HepG2 (cell line): ENCODE data around the gene C6orf132. TPM values are rescaled to one million over a fixed set of nuclear protein-coding genes. Genes with fewer than 3 reads are reported as not detected.

Source experiments
- ARHGAP35 ChIP-seq: sonication (generic); formaldehyde crosslinking; IDR thresholded peaks from 2 replicates; pipeline ENCODE4 v1.9.0; 2022; ENCODE audit warnings: mild to moderate bottlenecking, inconsistent platforms, moderate library complexity, missing genetic modification reagents, borderline replicate concordance
- ARID5B ChIP-seq: IDR thresholded peaks from 2 replicates; pipeline ENCODE4 v1.4.0; 2020; ENCODE audit warnings: mild to moderate bottlenecking, missing genetic modification reagents
- ELF3 ChIP-seq: IDR thresholded peaks from 2 replicates; pipeline ENCODE4 v1.6.1; 2016; ENCODE audit warnings: missing genetic modification reagents, missing compliant biosample characterization
- KLF12 ChIP-seq: sonication (generic); formaldehyde crosslinking; IDR thresholded peaks from 2 replicates; pipeline ENCODE4 v1.4.0; 2020; ENCODE audit warnings: missing genetic modification reagents, borderline replicate concordance
- ZMYM3 ChIP-seq: sonication (generic); formaldehyde crosslinking; IDR thresholded peaks from 2 replicates; pipeline ENCODE4 v1.5.1; 2020; ENCODE audit warnings: mild to moderate bottlenecking, missing genetic modification reagents
- ZNF276 ChIP-seq: sonication (generic); formaldehyde crosslinking; IDR thresholded peaks from 2 replicates; pipeline ENCODE4 v1.4.0; 2020; ENCODE audit warnings: mild to moderate bottlenecking, low read depth, missing genetic modification reagents
- ZNF282 ChIP-seq: fragments of 450-650 bp; IDR thresholded peaks from 2 replicates; pipeline ENCODE4 v1.6.1; 2018; ENCODE audit not compliant: partially characterized antibody
- ZNF335 ChIP-seq: sonication (generic); formaldehyde crosslinking; IDR thresholded peaks from 2 replicates; pipeline ENCODE4 v1.4.0; 2020; ENCODE audit warnings: missing genetic modification reagents
- ZNF430 ChIP-seq: sonication (generic); formaldehyde crosslinking; IDR thresholded peaks from 2 replicates; pipeline ENCODE4 v1.9.0; 2021; ENCODE audit warnings: mild to moderate bottlenecking, missing genetic modification reagents
- ZNF44 ChIP-seq: sonication (generic); formaldehyde crosslinking; IDR thresholded peaks from 2 replicates; pipeline ENCODE4 v1.5.1; 2020; ENCODE audit warnings: mild to moderate bottlenecking, missing genetic modification reagents
- ZNF746 ChIP-seq: sonication (generic); formaldehyde crosslinking; IDR thresholded peaks from 2 replicates; pipeline ENCODE4 v1.8.0; 2022; ENCODE audit warnings: mild to moderate bottlenecking, missing genetic modification reagents
- ZSCAN21 ChIP-seq: sonication (generic); formaldehyde crosslinking; IDR thresholded peaks from 2 replicates; pipeline ENCODE4 v1.8.0; 2022; ENCODE audit warnings: mild to moderate bottlenecking, missing genetic modification reagents, moderate library complexity, borderline replicate concordance
- polyA plus RNA-seq, 8 experiments: library from polyadenylated mRNA; depleted of rRNA in 3 of 8; stranded (reverse) in 7 of 8; unstranded in 1 of 8; fragments of >200 nt; fragmentation: Illumina TruSeq in 4 of 8; extraction: Trizol in 4 of 8; gene quantifications; 2 replicates each; pipeline versions ENCODE4 v1.2.1 to v1.2.3, GENCODE V29; 2011 to 2016; ENCODE audit warnings: low read depth in 4 of 8, missing spikeins in 1 of 8, mixed read lengths in 1 of 8; ENCODE audit not compliant: insufficient read depth in 1 of 8
- total RNA-seq, 5 experiments: library from RNA; depleted of rRNA; stranded (reverse); fragments of >200 nt; fragmentation: Illumina TruSeq; extraction: Trizol; gene quantifications; 2 replicates each; pipeline ENCODE4 v1.2.3, GENCODE V29; 2016; ENCODE audit warnings: low read depth in 1 of 5
- TF ChIP-seq, protein P1 (sequence below): IDR thresholded peaks from 2 replicates; pipeline ENCODE4 v1.6.1; 2016; ENCODE audit warnings: mild to moderate bottlenecking
- TF ChIP-seq, protein P2 (sequence below): sonication (generic); formaldehyde crosslinking; IDR thresholded peaks from 2 replicates; pipeline ENCODE4 v1.8.1; 2023; ENCODE audit warnings: mild to moderate bottlenecking, missing genetic modification reagents
- TF ChIP-seq, protein P3 (sequence below): sonication (generic); formaldehyde crosslinking; conservative IDR thresholded peaks from 2 replicates; pipeline ENCODE4 v1.4.0; 2020; ENCODE audit warnings: mild to moderate bottlenecking, missing genetic modification reagents, moderate library complexity

C6orf132 gene
- total and polyA plus RNA-seq, 2 of the 13 experiments (the other 11 are each of a cell fraction or from before 2014, with no cell fraction given): 0.78 to 3.0 TPM

DNA sequence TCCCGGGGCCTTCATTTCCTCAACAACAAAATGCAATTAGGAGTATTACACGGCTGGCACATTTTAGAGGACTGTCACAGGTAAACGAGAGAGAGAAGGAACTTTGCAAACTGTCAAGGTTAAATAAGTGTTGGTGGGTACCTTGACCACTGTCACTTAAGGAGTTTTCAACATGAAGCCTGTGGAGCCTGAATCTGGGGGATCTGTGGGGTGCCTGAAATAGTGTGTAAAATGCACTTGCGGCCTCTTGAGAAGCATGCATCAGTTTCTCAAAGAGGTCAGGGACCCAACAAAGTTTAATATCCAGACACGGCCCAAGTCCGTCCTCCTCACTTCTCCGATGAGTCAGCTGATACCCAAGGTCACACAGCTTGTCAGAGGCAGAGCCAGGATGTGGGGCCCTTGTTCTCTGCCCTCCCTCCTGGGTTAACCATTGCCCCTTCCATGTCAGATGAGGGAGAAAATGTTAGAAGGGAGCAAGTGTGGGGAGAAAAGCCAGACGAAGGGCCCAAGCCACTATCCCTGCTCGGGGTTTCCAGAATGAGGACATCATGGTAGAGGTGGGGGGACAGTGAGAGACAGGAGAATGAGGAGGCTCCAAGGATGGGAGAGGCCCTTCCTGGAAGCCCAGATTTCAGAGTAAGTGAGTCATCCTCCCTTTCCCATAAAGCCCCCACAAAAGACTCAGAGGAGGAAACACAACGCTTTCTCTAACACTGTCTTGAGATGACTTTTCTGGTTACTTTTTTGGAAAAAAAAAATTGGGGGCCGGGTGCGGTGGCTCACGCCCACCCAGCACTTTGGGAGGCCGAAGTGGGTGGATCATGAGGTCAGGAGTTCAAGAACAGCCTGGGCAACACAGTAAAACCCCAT, 42.2 kb downstream of the C6orf132 start (continued):
- no peak for TF ChIP-seq ZNF276 (CRISPR knock-in tag)
- 0 out of 2 replicates have a peak, but pooled peaks have one; percentile 24 for TF ChIP-seq ZNF430 (CRISPR knock-in tag)
- peak; percentile 81; the same call in 1 of the 2 replicates for TF ChIP-seq ZNF746
- TF ChIP-seq ARID5B (CRISPR knock-in tag): peak; percentile 77
- no peak for TF ChIP-seq ARHGAP35 (CRISPR knock-in tag)
- TF ChIP-seq ZNF282: no peak
- TF ChIP-seq ZNF44 (CRISPR knock-in tag): no peak
- no peak for TF ChIP-seq ZSCAN21 (CRISPR knock-in tag)
- peak; percentile 65 for TF ChIP-seq ELF3 (CRISPR knock-in tag)
- TF ChIP-seq KLF12 (CRISPR knock-in tag): no peak
- TF ChIP-seq, protein P1, sequence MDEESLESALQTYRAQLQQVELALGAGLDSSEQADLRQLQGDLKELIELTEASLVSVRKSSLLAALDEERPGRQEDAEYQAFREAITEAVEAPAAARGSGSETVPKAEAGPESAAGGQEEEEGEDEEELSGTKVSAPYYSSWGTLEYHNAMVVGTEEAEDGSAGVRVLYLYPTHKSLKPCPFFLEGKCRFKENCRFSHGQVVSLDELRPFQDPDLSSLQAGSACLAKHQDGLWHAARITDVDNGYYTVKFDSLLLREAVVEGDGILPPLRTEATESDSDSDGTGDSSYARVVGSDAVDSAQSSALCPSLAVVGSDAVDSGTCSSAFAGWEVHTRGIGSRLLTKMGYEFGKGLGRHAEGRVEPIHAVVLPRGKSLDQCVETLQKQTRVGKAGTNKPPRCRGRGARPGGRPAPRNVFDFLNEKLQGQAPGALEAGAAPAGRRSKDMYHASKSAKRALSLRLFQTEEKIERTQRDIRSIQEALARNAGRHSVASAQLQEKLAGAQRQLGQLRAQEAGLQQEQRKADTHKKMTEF (CRISPR knock-in tag): no peak
- TF ChIP-seq, protein P2, sequence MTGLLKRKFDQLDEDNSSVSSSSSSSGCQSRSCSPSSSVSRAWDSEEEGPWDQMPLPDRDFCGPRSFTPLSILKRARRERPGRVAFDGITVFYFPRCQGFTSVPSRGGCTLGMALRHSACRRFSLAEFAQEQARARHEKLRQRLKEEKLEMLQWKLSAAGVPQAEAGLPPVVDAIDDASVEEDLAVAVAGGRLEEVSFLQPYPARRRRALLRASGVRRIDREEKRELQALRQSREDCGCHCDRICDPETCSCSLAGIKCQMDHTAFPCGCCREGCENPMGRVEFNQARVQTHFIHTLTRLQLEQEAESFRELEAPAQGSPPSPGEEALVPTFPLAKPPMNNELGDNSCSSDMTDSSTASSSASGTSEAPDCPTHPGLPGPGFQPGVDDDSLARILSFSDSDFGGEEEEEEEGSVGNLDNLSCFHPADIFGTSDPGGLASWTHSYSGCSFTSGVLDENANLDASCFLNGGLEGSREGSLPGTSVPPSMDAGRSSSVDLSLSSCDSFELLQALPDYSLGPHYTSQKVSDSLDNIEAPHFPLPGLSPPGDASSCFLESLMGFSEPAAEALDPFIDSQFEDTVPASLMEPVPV (CRISPR knock-in tag): no peak
- TF ChIP-seq, protein P3, sequence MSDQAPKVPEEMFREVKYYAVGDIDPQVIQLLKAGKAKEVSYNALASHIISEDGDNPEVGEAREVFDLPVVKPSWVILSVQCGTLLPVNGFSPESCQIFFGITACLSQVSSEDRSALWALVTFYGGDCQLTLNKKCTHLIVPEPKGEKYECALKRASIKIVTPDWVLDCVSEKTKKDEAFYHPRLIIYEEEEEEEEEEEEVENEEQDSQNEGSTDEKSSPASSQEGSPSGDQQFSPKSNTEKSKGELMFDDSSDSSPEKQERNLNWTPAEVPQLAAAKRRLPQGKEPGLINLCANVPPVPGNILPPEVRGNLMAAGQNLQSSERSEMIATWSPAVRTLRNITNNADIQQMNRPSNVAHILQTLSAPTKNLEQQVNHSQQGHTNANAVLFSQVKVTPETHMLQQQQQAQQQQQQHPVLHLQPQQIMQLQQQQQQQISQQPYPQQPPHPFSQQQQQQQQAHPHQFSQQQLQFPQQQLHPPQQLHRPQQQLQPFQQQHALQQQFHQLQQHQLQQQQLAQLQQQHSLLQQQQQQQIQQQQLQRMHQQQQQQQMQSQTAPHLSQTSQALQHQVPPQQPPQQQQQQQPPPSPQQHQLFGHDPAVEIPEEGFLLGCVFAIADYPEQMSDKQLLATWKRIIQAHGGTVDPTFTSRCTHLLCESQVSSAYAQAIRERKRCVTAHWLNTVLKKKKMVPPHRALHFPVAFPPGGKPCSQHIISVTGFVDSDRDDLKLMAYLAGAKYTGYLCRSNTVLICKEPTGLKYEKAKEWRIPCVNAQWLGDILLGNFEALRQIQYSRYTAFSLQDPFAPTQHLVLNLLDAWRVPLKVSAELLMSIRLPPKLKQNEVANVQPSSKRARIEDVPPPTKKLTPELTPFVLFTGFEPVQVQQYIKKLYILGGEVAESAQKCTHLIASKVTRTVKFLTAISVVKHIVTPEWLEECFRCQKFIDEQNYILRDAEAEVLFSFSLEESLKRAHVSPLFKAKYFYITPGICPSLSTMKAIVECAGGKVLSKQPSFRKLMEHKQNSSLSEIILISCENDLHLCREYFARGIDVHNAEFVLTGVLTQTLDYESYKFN (CRISPR knock-in tag): peak; percentile 71
- no peak for TF ChIP-seq ZNF335 (CRISPR knock-in tag)
- peak; percentile 49; the same call in 1 of the 2 replicates for TF ChIP-seq ZMYM3 (CRISPR knock-in tag)
